HTERT RPE-1 (cell line): ENCODE measurements around the gene PMF1.
"Not testable (repeated sequence)": the region's sequence is repeated elsewhere in the genome, so short reads cannot be mapped to it uniquely, and the experiment has no call there.

ENCODE experiments used
- in situ Hi-C: fragments of 300-500 bp; cut with MboI; formaldehyde crosslinking; loops from 4 replicates; pipeline ENCODE4 v1.14.3; 2020; ENCODE audit warnings: low sequenced_read_pairs

The PMF1 gene

GRCh38 chr1:156212833-156213643 is at the start of gene PMF1:
TSS of gene PMF1 (plus strand) at chr1:156213007. CDS start at chr1:156213016, 9 bp downstream.
- in situ Hi-C loops, result no loop called here

- in situ Hi-C loops, result no loop called here
Measured at GRCh38 chr1:156163712-156164111, 49.1 kb upstream of the PMF1 start.

GRCh38 chr1:156164125-156164831 is 48.5 kb upstream of the PMF1 start:
- in situ Hi-C loops, result no loop called here

GRCh38 chr1:156165083-156165482 is 47.7 kb upstream of the PMF1 start:
- in situ Hi-C loops, result no loop called here

- in situ Hi-C loops, result no loop called here
Measured at GRCh38 chr1:156167536-156167935, 45.3 kb upstream of the PMF1 start.

GRCh38 chr1:156172696-156173470 is 39.9 kb upstream of the PMF1 start:
- in situ Hi-C loops, result no loop called here

GRCh38 chr1:156176610-156177210 is 36.1 kb upstream of the PMF1 start:
- in situ Hi-C loops, result no loop called here

- in situ Hi-C loops, result no loop called here
Measured at GRCh38 chr1:156177919-156178654, 34.7 kb upstream of the PMF1 start.

GRCh38 chr1:156180471-156180870 is 32.3 kb upstream of the PMF1 start:
- in situ Hi-C loops, result no loop called here

GRCh38 chr1:156181391-156181924 is 31.3 kb upstream of the PMF1 start:
- in situ Hi-C loops, result not testable (repeated sequence)

- in situ Hi-C loops, result not testable (repeated sequence)
Measured at GRCh38 chr1:156182010-156182779, 30.6 kb upstream of the PMF1 start.

- in situ Hi-C loops, result not testable (repeated sequence)
Measured at GRCh38 chr1:156186347-156187177, 26.2 kb upstream of the PMF1 start.

- in situ Hi-C loops, result not testable (repeated sequence)
Measured at GRCh38 chr1:156190265-156190664, 22.5 kb upstream of the PMF1 start.

GRCh38 chr1:156191292-156191964 is 21.4 kb upstream of the PMF1 start:
- in situ Hi-C loops, result no loop called here

GRCh38 chr1:156193208-156193487 is 19.7 kb upstream of the PMF1 start:
- in situ Hi-C loops, result no loop called here

GRCh38 chr1:156193488-156194299 is 19.1 kb upstream of the PMF1 start, which contains the start of gene SLC25A44:
TSS of gene SLC25A44 (plus strand) at chr1:156194104. CDS start at chr1:156199848, 5,744 bp downstream.
- in situ Hi-C loops, result no loop called here

- in situ Hi-C loops, result no loop called here
Measured at GRCh38 chr1:156194300-156194652, 18.5 kb upstream of the PMF1 start.
